Thyroid gland (tissue), 4 donors: ENCODE results near the gene MAGI2.

Source experiments
- POLR2A ChIP-seq, 2 donors: fragments of 450-650 bp; IDR thresholded peaks; one replicate each; pipeline ENCODE4 v1.6.1; 2017; ENCODE audit warnings: antibody characterized with exemption in 2 of 2, mild to moderate bottlenecking in 2 of 2, moderate library complexity in 1 of 2
- TF ChIP-seq, protein P1 (sequence below), 6 experiments: fragments of 200-600 bp in 3 of 6; fragments of 450-650 bp in 3 of 6; sonication (generic) in 3 of 6; IDR thresholded peaks; one replicate each; pipeline ENCODE4 v1.5.1; 2016 to 2019; ENCODE audit warnings: antibody characterized with exemption in 6 of 6, mild to moderate bottlenecking in 2 of 6, inconsistent platforms in 1 of 6, moderate library complexity in 1 of 6

DNA sequence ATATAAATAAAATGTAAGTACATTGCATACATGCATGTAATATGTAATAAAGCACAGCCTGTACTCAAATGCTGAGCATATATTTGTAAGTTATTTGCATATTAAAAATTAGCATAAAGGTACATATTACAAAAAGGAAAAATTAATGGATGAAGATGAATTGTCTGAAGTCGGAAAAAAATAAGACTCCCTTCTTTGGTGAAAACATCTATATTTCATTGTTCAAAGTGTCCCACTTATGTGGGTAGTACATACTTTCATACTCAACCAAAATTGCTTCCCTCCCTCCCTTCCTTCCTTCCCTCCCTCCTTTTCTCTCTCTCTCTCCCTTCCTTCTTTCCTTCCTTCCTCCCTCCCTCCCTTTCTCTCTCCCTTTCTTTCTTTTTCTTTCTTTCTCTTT is 498.1 kb downstream of the MAGI2 start:
- TF ChIP-seq, protein P1, sequence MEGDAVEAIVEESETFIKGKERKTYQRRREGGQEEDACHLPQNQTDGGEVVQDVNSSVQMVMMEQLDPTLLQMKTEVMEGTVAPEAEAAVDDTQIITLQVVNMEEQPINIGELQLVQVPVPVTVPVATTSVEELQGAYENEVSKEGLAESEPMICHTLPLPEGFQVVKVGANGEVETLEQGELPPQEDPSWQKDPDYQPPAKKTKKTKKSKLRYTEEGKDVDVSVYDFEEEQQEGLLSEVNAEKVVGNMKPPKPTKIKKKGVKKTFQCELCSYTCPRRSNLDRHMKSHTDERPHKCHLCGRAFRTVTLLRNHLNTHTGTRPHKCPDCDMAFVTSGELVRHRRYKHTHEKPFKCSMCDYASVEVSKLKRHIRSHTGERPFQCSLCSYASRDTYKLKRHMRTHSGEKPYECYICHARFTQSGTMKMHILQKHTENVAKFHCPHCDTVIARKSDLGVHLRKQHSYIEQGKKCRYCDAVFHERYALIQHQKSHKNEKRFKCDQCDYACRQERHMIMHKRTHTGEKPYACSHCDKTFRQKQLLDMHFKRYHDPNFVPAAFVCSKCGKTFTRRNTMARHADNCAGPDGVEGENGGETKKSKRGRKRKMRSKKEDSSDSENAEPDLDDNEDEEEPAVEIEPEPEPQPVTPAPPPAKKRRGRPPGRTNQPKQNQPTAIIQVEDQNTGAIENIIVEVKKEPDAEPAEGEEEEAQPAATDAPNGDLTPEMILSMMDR (IDR thresholded peaks at IDR 0.05): no peak
- TF ChIP-seq POLR2A (IDR thresholded peaks at IDR 0.05): no peak
